Stimulated activated naive CD8-positive, alpha-beta T cell treated with anti-CD3 and anti-CD28 coated beads, Interleukin-15, Interleukin-2, amounts not matched to agents 100 U/mL and 50 U/mL, for 24 hours (primary cell): ENCODE results near the gene AUTS2.

Experiments
- ATAC-seq: fragments of 150-1000 bp; cut with Tn5 transposase; one replicate; pipeline ENCODE4 v1.10.0; 2021
- DNase-seq: peaks from one replicate; pipeline ENCODE4 v3.0.0; 2021

Gene AUTS2

DNA sequence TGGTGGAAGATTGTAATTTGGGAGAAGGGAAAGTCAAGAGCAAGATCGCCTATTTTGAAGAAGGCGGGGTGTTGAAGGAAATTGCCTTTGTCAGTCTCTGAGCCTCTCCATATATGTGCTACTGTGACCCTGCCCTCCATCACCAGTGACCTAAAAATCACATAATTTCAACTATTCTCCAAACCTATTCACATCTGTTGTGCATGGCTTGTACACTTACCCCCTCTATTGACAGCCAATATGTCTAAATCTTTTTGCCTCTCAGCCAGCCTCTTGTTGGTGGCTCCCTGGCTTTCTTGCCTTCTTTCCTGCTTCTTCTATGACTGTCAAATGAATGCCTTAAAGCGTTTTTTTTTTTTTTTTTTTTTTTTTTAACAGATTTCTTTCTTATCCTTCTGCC, 295.6 kb downstream of the AUTS2 start:
- DNase-seq (no peak), ATAC-seq (no peak)

DNA sequence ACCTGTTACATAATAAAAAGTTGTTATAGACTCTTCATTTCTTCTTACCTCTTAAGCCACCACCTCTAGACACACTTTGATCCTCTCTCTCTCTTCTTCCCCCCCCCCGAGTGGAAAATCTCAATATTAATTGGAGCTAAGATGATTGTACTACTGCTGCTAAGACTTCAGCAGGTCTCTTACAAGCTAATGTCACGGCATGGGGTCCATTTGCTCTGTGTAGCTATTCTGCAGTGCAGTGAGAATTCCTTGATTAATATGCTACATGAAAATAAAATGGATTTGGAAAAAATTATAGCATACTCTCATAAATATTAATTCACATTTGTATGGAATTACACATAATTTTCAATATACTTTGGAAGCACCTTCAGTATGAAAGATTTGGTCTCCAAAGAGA, 297.2 kb downstream of the AUTS2 start:
- ATAC-seq (no peak), DNase-seq (no peak)

DNA sequence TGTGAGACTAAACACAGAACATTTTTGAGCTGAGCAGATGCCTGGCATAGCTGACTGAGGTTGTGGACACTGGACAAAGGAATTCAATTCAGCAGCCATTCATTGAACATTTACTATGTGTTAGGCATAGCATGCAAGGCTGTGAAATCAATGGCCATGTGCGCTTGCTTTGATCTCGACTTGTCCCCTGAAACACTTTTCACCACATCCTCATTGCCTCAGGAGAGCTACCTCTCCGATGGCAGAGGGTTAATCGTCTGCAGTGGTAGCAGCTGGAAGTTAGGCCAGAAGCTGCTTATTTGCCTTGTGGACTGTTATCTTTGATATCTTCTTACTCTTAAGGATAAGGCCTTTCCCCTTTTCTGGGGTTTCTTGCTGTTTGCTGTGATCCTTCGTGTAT, 297.8 kb downstream of the AUTS2 start:
- DNase-seq: no peak
- no peak for ATAC-seq

DNA sequence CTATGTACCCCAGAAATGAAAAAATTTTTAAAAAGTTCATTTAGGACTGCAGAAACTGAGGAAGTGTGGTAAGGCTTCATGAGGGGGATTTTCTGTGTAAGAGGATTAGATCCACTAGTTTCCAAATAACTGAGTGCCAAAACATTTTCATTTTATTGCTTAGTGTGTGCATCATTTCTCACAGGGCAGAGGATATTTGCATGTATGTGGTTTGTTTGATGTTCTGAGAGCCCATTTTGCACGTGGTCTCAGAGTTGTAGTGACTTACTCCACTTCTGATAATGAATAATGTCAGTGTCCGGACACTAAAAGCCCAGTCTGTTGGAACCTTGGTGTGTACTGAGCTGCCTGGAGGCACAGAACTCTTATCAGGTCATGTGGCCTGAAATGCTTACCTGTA, 299.9 kb downstream of the AUTS2 start:
- DNase-seq: no peak
- ATAC-seq: no peak

DNA sequence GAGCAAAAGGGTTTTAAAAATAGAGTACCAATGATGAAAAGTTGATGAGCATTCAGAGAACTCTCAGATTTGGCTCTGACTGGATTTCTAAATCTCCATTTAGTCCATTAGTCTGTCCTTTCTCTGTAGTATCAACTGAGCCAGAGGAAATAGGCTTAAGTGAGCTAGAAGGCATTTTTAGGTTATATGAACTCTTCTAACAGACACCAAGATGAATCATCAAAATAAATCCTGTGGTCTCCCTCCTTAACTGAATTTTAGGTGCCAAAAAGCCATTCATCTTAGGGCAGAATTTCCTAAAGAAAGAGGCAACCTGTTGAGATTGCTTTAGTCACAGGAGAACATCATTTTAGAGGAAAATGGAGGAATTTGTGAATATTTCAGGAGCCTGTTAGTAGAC, 305.1 kb downstream of the AUTS2 start:
- no peak for DNase-seq
- no peak for ATAC-seq

DNA sequence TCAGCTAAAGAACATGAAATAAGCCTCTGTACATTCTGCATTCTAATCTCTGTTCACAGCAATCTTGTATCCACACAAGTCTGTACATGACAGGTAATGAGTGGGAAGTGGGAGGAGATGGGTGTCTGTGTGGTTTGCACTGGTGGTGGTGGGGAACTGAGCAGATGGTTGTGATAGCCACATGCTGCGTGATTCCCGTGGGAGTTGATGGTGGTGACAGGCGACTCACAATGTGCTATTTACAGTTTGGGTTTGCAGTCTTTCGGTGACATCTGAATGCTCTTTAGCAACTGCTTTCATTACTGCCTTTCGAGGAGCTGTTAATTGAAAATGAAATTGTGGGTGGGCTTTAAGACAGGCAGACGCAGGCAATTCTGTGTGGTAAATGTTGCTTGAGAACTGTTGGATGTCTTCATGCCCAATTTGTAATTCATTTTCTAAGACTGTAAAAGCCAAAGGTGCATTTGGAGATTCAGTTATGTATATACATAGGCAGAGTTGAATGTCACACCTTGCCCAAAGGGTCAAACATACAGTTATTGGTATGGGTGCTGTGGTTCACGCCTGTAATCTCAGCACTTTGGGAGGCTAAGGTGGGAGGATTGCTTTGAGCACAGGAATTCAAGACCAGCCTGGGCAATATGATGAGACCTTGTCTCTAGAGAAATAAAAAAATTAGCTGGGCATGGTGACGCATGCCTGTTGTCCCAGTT, 308.2 kb downstream of the AUTS2 start:
- ATAC-seq: no peak
- peak; percentile 12 for DNase-seq

DNA sequence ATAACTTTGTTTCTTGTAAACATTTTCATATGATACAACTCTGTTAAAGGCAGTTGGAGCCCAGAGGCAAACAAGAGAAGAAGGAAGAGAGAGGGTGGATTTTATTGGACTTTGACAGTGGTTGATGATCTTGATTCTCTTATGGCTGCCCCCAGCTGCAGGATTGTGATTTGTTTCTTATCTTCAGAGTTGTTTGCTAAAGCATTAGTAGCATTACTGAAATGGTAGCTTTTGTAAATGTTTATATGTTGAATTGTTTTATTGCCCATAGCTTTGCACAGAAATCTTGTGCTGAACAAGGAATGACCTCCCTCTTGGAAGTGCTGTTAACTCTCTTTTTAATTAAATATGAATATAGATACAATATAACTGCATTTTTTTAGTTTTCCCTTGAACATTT, 309.4 kb downstream of the AUTS2 start:
- DNase-seq (no peak), ATAC-seq (no peak)

DNA sequence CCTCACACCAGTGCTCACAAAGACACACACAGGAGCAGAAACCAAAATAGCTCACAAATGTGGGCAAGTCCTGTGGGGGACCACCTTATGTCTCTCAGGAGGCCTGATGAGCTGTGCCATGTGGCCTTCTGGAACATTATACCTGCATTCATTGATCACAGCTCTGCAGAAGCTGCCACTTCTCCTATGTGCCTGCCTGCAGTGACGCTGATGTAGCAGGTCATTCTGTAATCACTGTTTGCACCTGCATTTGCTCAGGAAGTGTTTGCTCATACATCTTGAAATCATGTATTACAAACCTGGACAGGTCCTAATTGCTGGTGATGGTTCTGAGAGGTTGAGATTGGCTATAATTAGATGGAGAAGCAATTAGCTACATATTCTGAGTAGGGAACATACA, 310.2 kb downstream of the AUTS2 start:
- DNase-seq: no peak
- no peak for ATAC-seq

DNA sequence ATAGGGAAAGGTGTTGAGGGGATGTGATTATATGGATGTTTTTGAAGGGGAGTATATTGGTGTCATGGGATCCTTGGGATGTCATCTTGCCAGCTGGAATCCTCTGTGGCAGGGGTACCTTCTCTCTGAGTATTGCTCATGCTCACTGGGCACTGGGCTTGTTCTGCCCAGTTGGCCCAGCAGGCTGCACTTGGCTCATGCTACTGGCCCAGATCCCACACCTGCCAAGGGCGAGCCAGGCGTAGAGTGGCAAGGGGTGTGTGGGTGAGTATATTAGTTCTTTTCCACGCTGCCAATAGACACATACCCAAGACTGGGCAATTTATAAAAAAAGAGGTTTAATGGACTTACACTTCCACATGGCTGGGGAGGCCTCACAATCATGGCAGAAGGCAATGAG, 311.9 kb downstream of the AUTS2 start:
- ATAC-seq (no peak), DNase-seq (no peak)

DNA sequence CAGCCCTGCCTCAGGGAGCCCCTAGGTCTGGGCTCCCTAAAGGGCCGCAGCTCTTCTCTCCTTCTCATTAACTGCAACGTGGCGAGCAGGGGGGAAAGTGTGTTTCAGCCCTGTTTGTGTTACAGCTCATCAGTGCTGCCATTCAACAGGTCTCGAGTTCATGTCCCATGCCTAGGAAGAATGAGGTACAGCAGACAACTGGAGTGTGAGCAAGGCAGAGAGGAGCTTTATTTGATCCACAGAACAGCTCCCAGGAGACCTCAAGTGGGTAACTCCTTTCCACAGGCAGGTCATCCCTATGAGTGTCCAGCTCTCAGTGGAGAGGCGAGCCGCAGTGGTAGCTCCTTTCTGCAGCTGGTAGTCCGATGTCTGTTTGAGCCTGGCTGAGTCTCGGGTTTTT, 313.1 kb downstream of the AUTS2 start:
- no peak for DNase-seq
- no peak for ATAC-seq

DNA sequence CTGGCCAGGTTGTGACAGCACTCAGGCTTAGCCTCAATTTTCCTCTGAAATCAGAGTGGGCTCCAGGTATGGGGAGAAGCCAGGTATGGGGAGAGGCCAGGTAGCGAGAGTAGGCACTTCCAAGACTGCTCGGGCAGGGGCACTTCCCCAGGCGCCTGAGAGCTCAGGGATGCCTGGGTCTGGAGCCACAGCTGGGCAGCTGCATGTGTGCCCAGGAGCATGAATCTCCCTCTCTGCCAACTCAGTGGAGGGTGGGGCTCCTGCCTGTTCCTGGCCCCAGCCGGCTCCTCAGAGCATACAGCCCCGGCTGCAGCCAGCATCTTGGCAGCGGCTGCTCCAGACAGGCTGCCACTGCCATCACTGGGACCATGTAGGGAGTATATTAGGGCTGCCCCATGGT, 313.9 kb downstream of the AUTS2 start:
- ATAC-seq (no peak), DNase-seq (no peak)

DNA sequence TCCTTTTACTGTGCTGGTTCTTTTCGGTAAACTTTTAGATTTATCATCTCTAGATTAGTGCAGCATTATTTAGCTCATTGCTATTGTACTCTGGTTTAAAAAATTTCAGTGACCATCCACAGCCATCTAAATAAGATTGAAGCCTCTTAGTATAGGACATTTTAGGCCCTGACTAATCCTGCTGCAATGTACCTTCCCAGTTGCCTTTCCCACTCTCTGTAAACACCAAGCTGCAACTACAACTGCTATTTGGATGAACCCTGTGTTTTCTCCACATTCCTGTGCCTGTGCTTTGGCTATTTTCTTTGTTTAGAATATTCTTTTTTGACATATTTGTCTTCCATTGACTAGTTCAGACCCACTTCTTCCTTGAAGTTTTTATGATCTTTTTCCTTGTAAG, 314.6 kb downstream of the AUTS2 start:
- ATAC-seq: no peak

DNA sequence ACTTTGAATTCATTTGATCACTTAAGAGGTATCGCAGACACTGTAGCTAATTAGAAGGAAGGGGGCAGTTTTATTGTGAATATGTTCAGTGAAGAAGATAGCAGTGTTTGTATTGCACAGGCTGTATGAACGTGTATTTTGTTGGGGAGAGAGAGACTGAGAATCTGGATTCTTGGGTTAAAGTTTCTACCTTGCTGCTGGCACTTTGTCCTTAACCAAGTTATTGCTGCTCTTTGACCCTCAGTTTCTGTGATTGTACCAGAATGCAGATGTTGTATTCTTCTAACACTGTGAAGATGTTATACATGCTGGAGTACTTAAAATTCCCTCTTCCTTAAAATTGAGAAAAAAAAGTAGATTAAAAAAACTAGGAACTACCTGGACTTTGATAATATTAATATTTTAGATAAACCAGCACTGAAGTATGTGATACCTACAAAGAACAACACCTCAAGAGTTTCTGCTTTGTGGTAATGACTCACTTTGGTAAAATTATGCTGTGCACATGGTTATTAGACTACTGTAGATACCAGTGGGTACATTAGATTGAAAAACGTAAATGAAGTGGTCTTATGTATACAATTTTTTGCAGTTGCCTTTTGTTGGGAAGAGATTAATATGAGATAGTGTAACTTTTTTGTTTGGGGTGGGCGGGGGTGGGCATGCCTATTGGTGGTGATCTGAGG, 321.3 kb downstream of the AUTS2 start:
- ATAC-seq (no peak), DNase-seq (no peak)

More for the DNA sequence above, 314.6 kb downstream of the AUTS2 start:
- no peak for DNase-seq

DNA sequence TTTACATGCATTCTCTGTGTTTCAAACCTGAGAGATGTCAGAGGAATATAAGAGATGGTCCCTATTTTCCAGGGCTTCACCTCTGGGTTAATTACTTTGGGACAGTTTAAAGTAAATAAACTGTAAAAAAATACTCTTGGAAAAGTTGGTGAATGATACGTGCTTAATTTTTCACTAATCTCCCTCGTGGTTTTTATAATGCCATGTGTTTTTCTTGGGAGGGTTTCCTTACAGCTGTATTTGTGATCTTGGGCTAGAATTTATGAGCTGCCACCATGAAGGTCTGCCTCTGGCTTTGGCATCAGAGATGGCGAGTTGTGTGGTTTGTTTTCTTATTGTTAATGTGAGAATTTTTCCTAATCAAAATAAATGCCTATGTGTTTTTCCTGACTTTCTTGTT, 322.5 kb downstream of the AUTS2 start:
- DNase-seq (no peak), ATAC-seq (no peak)

DNA sequence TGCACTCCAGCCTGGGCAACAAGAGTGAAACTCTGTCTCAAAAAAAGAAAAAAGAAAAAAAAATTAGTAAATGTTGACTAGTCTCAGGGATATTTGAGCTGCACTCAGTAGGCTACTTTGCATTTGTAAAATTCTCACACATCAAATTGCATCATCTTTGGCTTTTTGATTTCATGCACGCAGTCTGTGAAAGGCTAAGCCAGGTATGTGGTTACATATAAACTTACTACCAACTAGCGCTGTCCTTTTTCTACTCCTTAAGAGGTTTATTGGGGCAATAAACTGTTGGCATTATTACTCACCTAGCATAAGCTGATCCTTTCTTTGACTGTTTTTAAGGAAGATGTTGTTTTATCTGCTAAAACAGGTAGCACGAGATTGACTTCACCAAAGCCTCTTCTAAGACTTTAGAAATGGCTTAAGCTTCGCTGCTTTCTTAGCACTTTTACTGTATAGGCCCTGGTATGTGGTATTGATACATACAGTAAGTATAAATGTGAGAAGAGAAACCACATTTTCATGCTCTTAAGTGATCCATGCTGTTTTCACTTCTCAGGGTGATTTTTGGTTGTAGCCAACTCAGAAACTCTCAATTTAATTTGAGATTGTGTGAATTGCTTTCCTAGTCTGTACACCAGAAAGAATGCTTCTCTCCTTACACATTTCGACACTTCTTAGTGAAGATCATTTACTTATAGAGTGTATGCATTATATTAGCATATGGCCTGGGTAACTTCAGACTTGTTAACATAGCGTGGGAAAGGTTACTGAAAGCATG, 323.9 kb downstream of the AUTS2 start:
- no peak for DNase-seq
- ATAC-seq: no peak

DNA sequence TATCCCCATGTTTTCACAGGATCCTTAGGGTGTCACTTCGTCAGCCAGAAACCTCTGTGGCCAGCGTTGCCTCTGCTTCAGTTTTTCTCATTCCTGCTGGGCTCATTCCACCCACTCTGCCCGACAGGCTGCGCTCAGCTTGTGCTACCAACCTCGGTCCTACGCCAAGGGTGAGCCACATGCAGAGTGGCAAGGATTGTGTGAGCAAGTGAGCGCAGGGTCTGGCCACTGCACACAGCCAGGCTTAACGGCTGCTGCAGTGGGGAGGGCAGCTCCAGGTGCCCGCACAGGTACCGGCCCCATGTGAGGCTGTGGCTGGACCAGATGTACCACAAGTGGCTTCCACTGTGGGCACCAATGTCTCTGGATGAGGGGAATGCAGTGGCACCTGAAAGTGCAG, 329.2 kb downstream of the AUTS2 start:
- no peak for ATAC-seq

DNA sequence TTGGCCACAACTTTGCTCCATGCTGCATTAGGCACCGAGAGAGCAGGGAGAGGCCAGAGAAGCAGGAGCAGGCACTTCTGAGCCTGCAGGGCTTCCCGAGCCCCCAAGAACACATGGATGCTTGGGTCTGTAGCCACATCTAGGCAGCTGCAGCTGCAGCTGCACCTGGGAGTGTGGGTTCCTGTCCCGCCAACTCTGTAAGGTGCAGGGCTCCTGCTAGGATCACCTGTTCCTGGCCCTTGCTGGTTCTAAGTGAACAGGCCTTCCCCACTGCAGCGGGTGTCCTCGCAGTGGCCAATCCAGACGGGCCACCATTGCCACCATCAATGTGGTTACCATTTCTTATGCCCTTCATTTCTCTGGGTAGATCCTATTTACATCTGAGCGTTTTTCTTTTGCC, 330.3 kb downstream of the AUTS2 start:
- no peak for ATAC-seq
- no peak for DNase-seq

More for the DNA sequence above, 329.2 kb downstream of the AUTS2 start:
- DNase-seq: no peak

DNA sequence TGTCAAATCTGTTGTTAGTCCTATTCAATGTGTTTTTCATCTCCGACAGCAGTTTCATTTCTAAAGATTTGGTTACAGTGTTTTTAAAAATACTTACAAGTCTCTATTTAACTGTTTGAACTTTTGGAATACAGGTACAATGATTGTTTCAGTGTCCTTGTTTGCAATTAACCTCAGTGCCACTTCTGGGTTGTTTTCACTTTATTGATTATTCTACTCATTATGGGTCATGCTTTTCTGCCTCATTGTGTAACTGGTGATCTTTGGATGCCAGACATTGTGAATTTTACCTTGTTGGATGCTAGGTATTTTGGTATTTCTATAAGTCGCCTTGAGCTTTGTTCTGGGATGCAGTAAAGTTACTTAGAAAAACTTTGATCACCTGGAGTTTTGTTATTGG, 331.3 kb downstream of the AUTS2 start:
- DNase-seq (no peak), ATAC-seq (no peak)

DNA sequence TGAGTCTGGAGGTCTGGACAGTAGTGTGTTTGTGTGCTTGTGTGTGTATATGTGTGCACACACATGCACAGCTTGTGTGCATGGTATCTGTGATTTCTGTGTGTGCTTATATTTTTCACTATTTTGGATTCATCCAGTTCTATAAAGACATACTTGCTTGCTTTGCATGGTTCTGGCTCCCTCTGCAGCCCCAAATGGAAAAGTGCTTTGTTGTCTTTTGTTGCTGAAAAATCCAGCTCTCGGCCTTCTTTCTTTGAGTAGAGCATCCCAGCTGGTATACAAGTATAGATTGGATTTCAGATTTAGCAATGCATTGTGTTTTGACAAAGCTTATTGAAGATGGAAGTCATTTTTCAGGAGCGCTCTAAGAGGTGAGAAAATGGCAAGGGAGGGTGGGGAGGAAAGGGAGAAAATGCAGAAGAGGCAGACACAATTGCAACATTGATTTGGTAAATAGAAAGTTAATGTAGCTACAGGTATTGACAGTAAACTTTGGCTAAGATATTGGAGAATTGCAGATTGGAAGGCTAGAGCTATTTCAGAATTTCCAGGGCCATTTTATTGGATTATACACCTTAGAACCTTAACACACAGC, 333.9 kb downstream of the AUTS2 start:
- DNase-seq: no peak
- ATAC-seq: no peak

DNA sequence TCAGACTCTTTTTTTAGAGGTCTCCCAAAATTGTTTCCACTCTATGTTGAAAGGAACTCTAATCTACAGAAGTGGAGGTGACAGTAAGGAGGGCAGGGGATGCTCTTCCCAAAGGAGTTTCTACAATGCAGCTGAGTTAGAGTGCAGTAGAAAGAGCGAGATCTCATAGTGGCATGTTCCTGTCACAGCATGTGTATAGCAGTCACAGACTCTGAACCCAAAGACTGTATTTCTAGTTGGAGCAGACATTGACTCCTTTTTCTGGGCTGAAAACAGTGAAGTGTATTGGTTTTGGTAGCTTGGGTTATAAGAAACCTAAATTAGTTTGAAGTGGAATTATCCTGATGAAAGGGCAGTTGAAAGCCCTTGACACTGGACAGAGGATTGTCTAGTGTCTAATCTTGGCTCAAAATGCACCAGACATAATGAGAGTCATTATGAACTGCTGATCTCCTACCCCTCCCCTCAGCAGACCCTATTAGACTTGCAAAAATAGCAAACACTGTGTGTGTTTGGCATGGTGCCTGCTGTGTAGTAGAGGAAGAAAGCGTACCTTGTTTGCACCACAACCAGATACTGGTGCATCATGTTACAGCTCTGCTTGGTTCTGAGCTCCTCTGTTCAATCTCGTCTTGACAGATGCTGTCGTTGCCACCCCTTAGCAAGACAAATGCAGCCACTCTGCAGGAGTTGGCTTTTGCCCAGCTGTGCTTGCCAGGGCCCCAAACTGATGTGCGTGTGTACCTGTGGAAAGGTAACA, 336.0 kb downstream of the AUTS2 start:
- ATAC-seq (no peak), DNase-seq (no peak)

DNA sequence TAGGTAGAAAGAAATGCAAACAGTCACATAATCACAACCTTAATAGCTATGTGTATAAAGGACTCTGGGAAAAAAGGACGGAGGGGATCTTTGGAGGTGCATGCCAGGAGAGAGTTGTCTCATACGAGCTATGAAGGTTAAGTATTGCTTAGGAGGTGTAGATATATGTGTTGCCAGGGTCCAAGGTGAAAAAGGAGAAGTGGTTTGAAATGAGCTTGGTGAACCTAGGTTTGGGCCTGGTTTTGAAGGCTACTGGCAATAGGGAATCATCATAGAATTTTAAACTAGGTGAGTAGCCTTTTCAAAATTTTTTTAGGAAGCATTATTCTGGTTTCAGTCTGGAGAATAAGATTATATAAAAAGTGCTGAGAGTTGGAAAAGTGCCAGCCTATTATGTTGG, 336.8 kb downstream of the AUTS2 start:
- no peak for DNase-seq
- ATAC-seq: no peak

DNA sequence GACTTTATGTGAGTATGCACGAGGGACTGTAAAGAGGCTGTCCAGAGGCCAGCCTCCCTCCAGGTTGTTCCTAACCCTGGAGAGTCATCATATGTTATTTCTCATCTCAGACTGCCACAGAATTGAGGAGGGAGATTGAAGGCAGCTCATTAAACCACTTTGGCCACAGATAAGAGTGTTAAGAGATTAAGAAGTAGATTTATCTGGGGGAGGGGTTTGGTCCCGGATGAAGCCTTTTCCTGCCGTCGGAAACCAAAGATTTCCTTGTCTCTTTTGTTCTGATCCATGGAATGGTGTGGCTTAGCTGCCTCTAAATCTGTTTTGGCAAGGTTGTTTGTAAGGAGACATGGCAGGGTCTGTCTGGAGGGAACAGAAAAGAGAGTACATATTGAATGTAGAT, 338.8 kb downstream of the AUTS2 start:
- no peak for ATAC-seq
- no peak for DNase-seq
